ENCODE results near the gene TRPM7. TPM values are rescaled to one million over a fixed set of nuclear protein-coding genes. Genes with fewer than 3 reads are reported as not detected.

The TRPM7 gene
- total and polyA plus RNA-seq, 9 of the 15 experiments (the other 6 are each of a cell fraction or from before 2014, with no cell fraction given): 12.3 to 59.2 (median 31.5) TPM

DNA sequence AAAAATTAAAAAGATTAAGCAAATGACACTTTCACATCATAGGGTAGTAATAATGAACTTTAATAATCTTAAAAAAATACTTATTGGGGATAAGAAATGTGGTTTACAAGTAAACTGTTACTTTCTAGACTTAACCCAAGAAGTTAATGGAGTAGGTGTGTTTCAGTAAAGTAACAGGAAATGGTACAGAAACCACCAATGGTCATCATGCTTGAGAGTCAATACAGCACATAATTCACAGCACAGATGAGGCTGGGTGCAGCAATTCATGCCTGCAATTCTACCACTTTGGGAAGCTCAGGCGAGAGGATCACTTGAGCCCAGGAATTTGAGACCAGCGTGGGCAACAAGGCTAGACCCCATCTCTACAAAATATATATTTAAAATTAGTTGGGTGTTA is 128.6 kb downstream of the TRPM7 start:
- peaks cover 31% of the 10 kb centered on the region; the same call in 2 of the 3 replicates for H3K36me3 ChIP-seq (ENCODE audit: control insufficient read depth, insufficient read depth, low read length)
- DNase-seq (ENCODE audit: extremely low read depth in 1 of 4, low spot score in 3 of 4) (no peak), ATAC-seq (no peak), FAIRE-seq (no peak)
- POLR2A ChIA-PET: interaction anchor here (1.2 kb wide), 1 partner anchor 91 kb away, joined by 3 read pairs; no protein-coding TSS in a partner anchor
- H3K27me3 ChIP-seq (ENCODE audit: control insufficient read depth in 2 of 2, insufficient read depth in 2 of 2, low read length in 2 of 2): no peaks in the 10 kb centered on the region
- no peaks in the 10 kb centered on the region for H3K9me3 ChIP-seq (replicated peaks; ENCODE audit: control insufficient read depth, insufficient read depth, low read depth, low read length)
- no peak overlapping the region for H3K27ac ChIP-seq (ENCODE audit: extremely low read depth, low read depth, low read length)
- no peak overlapping the region for H2AFZ ChIP-seq (ENCODE audit: low read depth, low read length)
- no peaks in the 10 kb centered on the region for H3K9me1 ChIP-seq (ENCODE audit: control insufficient read depth, insufficient read depth, low read length)
- H3K9ac ChIP-seq (ENCODE audit: insufficient read depth in 1 of 2, low read depth in 2 of 2, low read length in 2 of 2): no peak overlapping the region
- in situ Hi-C loops (cut with MboI): no loop called here
- H3K4me2 ChIP-seq (ENCODE audit: insufficient read depth, low read length): no peak overlapping the region
- CTCF ChIA-PET (ENCODE audit: low intra/inter-chr PET ratio): no interaction called here
- no TSS peak for BruUV-seq (replicated peaks)
- WGBS (ENCODE audit: insufficient coverage, low coverage, missing lambda C conversion rate): 89% methylated on average over 2 of the region's 2 CpGs
- no peak overlapping the region for H3K4me3 ChIP-seq
- no peaks in the 10 kb centered on the region for H3K4me1 ChIP-seq (replicated peaks in 1 of 2; ENCODE audit: control insufficient read depth in 2 of 2, insufficient read depth in 2 of 2, low read length in 2 of 2)
- no peaks in the 10 kb centered on the region for H3K79me2 ChIP-seq (ENCODE audit: control insufficient read depth, insufficient read depth, low read length)
- H4K20me1 ChIP-seq (replicated peaks; ENCODE audit: control insufficient read depth, insufficient read depth, low read length): no peaks in the 10 kb centered on the region
- intact Hi-C loops (cut with micrococcal nuclease): no loop called here
- no peak for TF ChIP-seq FOXP1 (CRISPR knock-in tag; IDR thresholded peaks at IDR 0.05)
- no peak for TF ChIP-seq ZNF668 (CRISPR knock-in tag; IDR thresholded peaks at IDR 0.05)
- no peak for TF ChIP-seq ZNF583 (CRISPR knock-in tag; IDR thresholded peaks at IDR 0.05)
- no peak for TF ChIP-seq SMARCC2 (IDR thresholded peaks at IDR 0.05; ENCODE audit: low read depth)
- TF ChIP-seq THRAP3 (IDR thresholded peaks at IDR 0.05; ENCODE audit: borderline replicate concordance): no peak
- TF ChIP-seq ATF3 (IDR thresholded peaks at IDR 0.05): no peak
- no peak for TF ChIP-seq ATF3 (CRISPR knock-in tag; conservative IDR thresholded peaks at IDR 0.05)
- no peak for TF ChIP-seq RBM14 (IDR thresholded peaks at IDR 0.05; ENCODE audit: borderline replicate concordance, insufficient read depth, low read depth, low read length)
- TF ChIP-seq, protein P1, sequence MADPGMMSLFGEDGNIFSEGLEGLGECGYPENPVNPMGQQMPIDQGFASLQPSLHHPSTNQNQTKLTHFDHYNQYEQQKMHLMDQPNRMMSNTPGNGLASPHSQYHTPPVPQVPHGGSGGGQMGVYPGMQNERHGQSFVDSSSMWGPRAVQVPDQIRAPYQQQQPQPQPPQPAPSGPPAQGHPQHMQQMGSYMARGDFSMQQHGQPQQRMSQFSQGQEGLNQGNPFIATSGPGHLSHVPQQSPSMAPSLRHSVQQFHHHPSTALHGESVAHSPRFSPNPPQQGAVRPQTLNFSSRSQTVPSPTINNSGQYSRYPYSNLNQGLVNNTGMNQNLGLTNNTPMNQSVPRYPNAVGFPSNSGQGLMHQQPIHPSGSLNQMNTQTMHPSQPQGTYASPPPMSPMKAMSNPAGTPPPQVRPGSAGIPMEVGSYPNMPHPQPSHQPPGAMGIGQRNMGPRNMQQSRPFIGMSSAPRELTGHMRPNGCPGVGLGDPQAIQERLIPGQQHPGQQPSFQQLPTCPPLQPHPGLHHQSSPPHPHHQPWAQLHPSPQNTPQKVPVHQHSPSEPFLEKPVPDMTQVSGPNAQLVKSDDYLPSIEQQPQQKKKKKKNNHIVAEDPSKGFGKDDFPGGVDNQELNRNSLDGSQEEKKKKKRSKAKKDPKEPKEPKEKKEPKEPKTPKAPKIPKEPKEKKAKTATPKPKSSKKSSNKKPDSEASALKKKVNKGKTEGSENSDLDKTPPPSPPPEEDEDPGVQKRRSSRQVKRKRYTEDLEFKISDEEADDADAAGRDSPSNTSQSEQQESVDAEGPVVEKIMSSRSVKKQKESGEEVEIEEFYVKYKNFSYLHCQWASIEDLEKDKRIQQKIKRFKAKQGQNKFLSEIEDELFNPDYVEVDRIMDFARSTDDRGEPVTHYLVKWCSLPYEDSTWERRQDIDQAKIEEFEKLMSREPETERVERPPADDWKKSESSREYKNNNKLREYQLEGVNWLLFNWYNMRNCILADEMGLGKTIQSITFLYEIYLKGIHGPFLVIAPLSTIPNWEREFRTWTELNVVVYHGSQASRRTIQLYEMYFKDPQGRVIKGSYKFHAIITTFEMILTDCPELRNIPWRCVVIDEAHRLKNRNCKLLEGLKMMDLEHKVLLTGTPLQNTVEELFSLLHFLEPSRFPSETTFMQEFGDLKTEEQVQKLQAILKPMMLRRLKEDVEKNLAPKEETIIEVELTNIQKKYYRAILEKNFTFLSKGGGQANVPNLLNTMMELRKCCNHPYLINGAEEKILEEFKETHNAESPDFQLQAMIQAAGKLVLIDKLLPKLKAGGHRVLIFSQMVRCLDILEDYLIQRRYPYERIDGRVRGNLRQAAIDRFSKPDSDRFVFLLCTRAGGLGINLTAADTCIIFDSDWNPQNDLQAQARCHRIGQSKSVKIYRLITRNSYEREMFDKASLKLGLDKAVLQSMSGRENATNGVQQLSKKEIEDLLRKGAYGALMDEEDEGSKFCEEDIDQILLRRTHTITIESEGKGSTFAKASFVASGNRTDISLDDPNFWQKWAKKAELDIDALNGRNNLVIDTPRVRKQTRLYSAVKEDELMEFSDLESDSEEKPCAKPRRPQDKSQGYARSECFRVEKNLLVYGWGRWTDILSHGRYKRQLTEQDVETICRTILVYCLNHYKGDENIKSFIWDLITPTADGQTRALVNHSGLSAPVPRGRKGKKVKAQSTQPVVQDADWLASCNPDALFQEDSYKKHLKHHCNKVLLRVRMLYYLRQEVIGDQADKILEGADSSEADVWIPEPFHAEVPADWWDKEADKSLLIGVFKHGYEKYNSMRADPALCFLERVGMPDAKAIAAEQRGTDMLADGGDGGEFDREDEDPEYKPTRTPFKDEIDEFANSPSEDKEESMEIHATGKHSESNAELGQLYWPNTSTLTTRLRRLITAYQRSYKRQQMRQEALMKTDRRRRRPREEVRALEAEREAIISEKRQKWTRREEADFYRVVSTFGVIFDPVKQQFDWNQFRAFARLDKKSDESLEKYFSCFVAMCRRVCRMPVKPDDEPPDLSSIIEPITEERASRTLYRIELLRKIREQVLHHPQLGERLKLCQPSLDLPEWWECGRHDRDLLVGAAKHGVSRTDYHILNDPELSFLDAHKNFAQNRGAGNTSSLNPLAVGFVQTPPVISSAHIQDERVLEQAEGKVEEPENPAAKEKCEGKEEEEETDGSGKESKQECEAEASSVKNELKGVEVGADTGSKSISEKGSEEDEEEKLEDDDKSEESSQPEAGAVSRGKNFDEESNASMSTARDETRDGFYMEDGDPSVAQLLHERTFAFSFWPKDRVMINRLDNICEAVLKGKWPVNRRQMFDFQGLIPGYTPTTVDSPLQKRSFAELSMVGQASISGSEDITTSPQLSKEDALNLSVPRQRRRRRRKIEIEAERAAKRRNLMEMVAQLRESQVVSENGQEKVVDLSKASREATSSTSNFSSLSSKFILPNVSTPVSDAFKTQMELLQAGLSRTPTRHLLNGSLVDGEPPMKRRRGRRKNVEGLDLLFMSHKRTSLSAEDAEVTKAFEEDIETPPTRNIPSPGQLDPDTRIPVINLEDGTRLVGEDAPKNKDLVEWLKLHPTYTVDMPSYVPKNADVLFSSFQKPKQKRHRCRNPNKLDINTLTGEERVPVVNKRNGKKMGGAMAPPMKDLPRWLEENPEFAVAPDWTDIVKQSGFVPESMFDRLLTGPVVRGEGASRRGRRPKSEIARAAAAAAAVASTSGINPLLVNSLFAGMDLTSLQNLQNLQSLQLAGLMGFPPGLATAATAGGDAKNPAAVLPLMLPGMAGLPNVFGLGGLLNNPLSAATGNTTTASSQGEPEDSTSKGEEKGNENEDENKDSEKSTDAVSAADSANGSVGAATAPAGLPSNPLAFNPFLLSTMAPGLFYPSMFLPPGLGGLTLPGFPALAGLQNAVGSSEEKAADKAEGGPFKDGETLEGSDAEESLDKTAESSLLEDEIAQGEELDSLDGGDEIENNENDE (IDR thresholded peaks at IDR 0.05; ENCODE audit: low read depth, low read length): no peak
- no peak for TF ChIP-seq PML (IDR thresholded peaks at IDR 0.05; ENCODE audit: low read length)
- TF ChIP-seq ZNF785 (CRISPR knock-in tag; IDR thresholded peaks at IDR 0.05): no peak
- TF ChIP-seq, protein P2, sequence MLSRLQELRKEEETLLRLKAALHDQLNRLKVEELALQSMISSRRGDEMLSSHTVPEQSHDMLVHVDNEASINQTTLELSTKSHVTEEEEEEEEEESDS (CRISPR knock-in tag; IDR thresholded peaks at IDR 0.05): no peak
